OCI-LY7 (cell line): ENCODE data around the gene RAB1B. TPM values are rescaled to one million over a fixed set of nuclear protein-coding genes. Genes with fewer than 3 reads are reported as not detected.

Source experiments
- BruUV-seq: library from RNA; stranded (reverse); fragments of 400-500 nt; replicated peaks from 2 replicates; lab custom pipeline; 2021; lab: Mats Ljungman, UMichigan
- CTCF ChIA-PET: fragments of 300-600 bp; sonication (Branson Sonifier 250); formaldehyde crosslinking; loops from one replicate; lab custom pipeline; 2022; ENCODE audit warnings: antibody characterized with exemption; ENCODE audit not compliant: unreplicated experiment; lab: Charles Lee
- POLR2A ChIA-PET: fragments of 300-600 bp; sonication (Branson Sonifier 250); formaldehyde crosslinking; loops from one replicate; lab custom pipeline; 2022; ENCODE audit warnings: antibody characterized with exemption; lab: Charles Lee
- DNase-seq: peaks from one replicate; pipeline ENCODE4 v3.0.0-alpha.2; 2015; ENCODE audit warnings: low spot score
- H2AFZ ChIP-seq: fragments of 200-600 bp; sonication (generic), shearing (Covaris generic); 2 replicates; pipeline ENCODE4 v1.6.1; 2014; ENCODE audit warnings: mild to moderate bottlenecking, antibody characterized with exemption, low read length, moderate library complexity
- H3K27ac ChIP-seq: fragments of 200-600 bp; sonication (generic); 2 replicates; pipeline ENCODE4 v1.5.1; 2014; ENCODE audit warnings: mixed run types, low read depth, mild to moderate bottlenecking, moderate library complexity, low read length, inconsistent platforms; ENCODE audit not compliant: poor library complexity, severe bottlenecking
- H3K36me3 ChIP-seq: fragments of 200-600 bp; sonication (generic); 2 replicates; pipeline ENCODE4 v1.6.1; 2014; ENCODE audit warnings: mild to moderate bottlenecking, antibody characterized with exemption, low read length, moderate library complexity, mixed read lengths; ENCODE audit not compliant: insufficient read depth
- H3K4me1 ChIP-seq: fragments of 200-600 bp; sonication (generic); 2 replicates; pipeline ENCODE4 v1.5.1; 2014; ENCODE audit warnings: mild to moderate bottlenecking, low read length; ENCODE audit not compliant: insufficient read depth, poor library complexity, severe bottlenecking
- H3K4me2 ChIP-seq: fragments of 200-600 bp; sonication (generic); 2 replicates; pipeline ENCODE4 v1.6.1; 2014; ENCODE audit warnings: mild to moderate bottlenecking, low read length
- H3K4me3 ChIP-seq: fragments of 200-600 bp; sonication (generic); 2 replicates; pipeline ENCODE4 v1.5.1; 2014; ENCODE audit warnings: mild to moderate bottlenecking, low read depth, low read length; ENCODE audit not compliant: poor library complexity, severe bottlenecking
- H3K79me2 ChIP-seq: fragments of 200-600 bp; sonication (generic); 2 replicates; pipeline ENCODE4 v1.6.1; 2016; ENCODE audit warnings: low read depth, mild to moderate bottlenecking, low read length, moderate library complexity, mixed read lengths; ENCODE audit not compliant: insufficient read depth
- H3K9me2 ChIP-seq: fragments of 200-600 bp; sonication (generic); 2 replicates; pipeline ENCODE4 v1.6.1; 2016; ENCODE audit warnings: mild to moderate bottlenecking, low read length, mixed read lengths; ENCODE audit not compliant: insufficient read depth
- H3K9me3 ChIP-seq: fragments of 200-600 bp; sonication (generic); 2 replicates; pipeline ENCODE4 v1.6.1; 2014; ENCODE audit warnings: mild to moderate bottlenecking, mixed run types, low read length, mixed read lengths
- H4K20me1 ChIP-seq: fragments of 200-600 bp; sonication (generic); 2 replicates; pipeline ENCODE4 v1.6.1; 2014; ENCODE audit warnings: mild to moderate bottlenecking, antibody characterized with exemption, low read length, moderate library complexity, mixed read lengths; ENCODE audit not compliant: insufficient read depth
- EZH2phosphoT487 ChIP-seq: fragments of 200-600 bp; sonication (generic); IDR thresholded peaks from 2 replicates; pipeline ENCODE4 v1.6.1; 2018; ENCODE audit warnings: low read depth, borderline replicate concordance, mild to moderate bottlenecking, mixed run types, antibody characterized with exemption, low read length, moderate library complexity, mixed read lengths
- intact Hi-C: fragments of 100-400 bp; cut with micrococcal nuclease; formaldehyde crosslinking; loops from one replicate; pipeline ENCODE4 v1.10.0; 2022; ENCODE audit not compliant: unreplicated experiment
- total RNA-seq, 2 experiments: library from RNA; depleted of rRNA in 1 of 2; stranded (reverse); fragments of >200 nt in 1 of 2; shearing (Covaris generic) in 1 of 2; gene quantifications; 2 replicates each; pipeline ENCODE4 v1.2.3, GENCODE V29; 2014 to 2022
- TF ChIP-seq, protein P1 (sequence below): fragments of 200-600 bp; sonication (generic); conservative IDR thresholded peaks from 2 replicates; pipeline ENCODE4 v1.5.1; 2014; ENCODE audit warnings: mild to moderate bottlenecking, antibody characterized with exemption, low read length, moderate library complexity, mixed read lengths

RAB1B gene
- total RNA-seq, 2 experiments from 2014 or later = 77.7 to 81.8 TPM

DNA sequence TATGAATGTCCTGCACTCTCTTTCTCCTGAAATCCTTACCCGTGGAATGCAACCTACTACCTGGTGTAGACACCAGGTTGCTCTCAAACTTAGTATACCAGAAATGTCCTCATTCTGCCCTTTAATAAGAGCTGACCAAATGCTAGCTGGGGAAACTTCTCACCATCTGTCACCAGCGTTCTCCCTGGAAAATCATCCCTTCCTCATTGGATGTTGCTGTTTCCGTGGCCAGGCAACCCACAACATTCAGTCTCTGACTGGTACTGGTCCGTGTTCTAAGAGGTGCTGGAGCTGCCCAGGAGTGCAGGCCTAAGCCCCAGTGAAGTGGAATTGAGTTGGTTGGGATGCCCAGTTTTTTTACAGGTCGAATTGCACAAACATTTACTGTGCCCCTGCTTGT lies 40.7 kb upstream of the RAB1B start:
- Histone ChIP-seq H3K36me3 (no peaks in the 10 kb centered on the region), H3K4me2 (no peak overlapping the region), H4K20me1 (no peaks in the 10 kb centered on the region), H2AFZ (no peak overlapping the region), H3K4me3 (no peak overlapping the region), H3K27ac (no peak overlapping the region), H3K79me2 (no peaks in the 10 kb centered on the region), H3K9me2 (no peaks in the 10 kb centered on the region), H3K9me3 (no peaks in the 10 kb centered on the region), H3K4me1 (no peaks in the 10 kb centered on the region)
- POLR2A ChIA-PET = no interaction called here
- intact Hi-C loops = no loop called here
- CTCF ChIA-PET = no interaction called here
- BruUV-seq = no TSS peak
- no peak for TF ChIP-seq EZH2phosphoT487
- TF ChIP-seq, protein P1, sequence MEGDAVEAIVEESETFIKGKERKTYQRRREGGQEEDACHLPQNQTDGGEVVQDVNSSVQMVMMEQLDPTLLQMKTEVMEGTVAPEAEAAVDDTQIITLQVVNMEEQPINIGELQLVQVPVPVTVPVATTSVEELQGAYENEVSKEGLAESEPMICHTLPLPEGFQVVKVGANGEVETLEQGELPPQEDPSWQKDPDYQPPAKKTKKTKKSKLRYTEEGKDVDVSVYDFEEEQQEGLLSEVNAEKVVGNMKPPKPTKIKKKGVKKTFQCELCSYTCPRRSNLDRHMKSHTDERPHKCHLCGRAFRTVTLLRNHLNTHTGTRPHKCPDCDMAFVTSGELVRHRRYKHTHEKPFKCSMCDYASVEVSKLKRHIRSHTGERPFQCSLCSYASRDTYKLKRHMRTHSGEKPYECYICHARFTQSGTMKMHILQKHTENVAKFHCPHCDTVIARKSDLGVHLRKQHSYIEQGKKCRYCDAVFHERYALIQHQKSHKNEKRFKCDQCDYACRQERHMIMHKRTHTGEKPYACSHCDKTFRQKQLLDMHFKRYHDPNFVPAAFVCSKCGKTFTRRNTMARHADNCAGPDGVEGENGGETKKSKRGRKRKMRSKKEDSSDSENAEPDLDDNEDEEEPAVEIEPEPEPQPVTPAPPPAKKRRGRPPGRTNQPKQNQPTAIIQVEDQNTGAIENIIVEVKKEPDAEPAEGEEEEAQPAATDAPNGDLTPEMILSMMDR = no peak
- no peak for DNase-seq

DNA sequence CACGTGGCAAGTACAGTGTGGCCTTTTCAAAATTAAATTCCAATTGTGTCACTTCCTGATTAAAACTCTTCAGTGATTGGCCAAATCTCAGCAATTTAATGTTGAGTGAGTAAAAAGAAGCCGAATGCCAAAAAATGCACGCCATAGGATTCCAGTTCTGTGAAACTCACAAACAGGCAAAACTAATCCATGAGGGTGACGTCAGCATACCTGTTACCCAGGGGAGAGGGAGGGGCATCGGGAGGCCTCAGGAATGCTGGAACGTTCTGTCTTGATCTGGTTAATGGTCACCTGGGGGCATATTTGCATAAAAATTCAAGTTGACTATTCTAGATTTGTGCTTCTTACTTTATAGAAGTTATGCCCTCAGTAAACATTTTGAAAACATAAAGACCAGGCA lies 39.9 kb upstream of the RAB1B start:
- Histone ChIP-seq H3K79me2 (no peaks in the 10 kb centered on the region), H3K36me3 (no peaks in the 10 kb centered on the region), H2AFZ (no peak overlapping the region), H3K4me2 (no peak overlapping the region), H3K9me2 (no peaks in the 10 kb centered on the region), H3K4me1 (no peaks in the 10 kb centered on the region), H4K20me1 (no peaks in the 10 kb centered on the region), H3K4me3 (no peak overlapping the region), H3K9me3 (no peaks in the 10 kb centered on the region), H3K27ac (no peak overlapping the region)
- ChIA-PET CTCF (no interaction called here), POLR2A (no interaction called here)
- TF ChIP-seq EZH2phosphoT487 = no peak
- TF ChIP-seq, protein P1 = no peak
- BruUV-seq = no TSS peak
- intact Hi-C loops = no loop called here
- DNase-seq = no peak

DNA sequence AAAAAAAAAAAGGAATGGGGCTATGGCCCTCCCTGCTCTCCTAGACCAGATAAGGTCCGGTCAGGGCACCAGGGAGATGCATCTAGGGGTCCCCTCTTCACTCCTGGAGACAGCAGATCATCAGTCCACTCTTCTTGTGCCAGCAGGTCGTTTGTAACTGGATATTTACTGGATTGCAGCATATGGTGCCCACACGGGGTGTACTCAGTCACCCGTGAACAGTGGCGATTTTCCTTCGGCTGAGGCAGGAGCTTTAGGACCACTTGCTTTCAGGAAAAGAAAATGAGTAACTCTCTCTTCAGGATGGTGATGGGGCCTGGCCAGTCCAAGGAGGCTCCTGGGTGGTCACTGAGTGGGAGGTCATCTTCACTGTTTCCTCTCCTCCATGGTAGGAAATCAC lies 38.3 kb upstream of the RAB1B start:
- Histone ChIP-seq H3K4me1 (no peaks in the 10 kb centered on the region), H4K20me1 (no peaks in the 10 kb centered on the region), H3K79me2 (no peaks in the 10 kb centered on the region), H3K4me2 (no peak overlapping the region), H3K9me2 (no peaks in the 10 kb centered on the region), H3K36me3 (no peaks in the 10 kb centered on the region), H3K27ac (no peak overlapping the region), H2AFZ (no peak overlapping the region), H3K9me3 (no peaks in the 10 kb centered on the region), H3K4me3 (no peak overlapping the region)
- TF ChIP-seq, protein P1 = no peak
- TF ChIP-seq EZH2phosphoT487 = no peak
- no TSS peak for BruUV-seq
- POLR2A ChIA-PET = no interaction called here
- intact Hi-C loops = no loop called here
- CTCF ChIA-PET = no interaction called here
- DNase-seq = no peak
